Activated naive CD4-positive, alpha-beta T cell treated with anti-CD3 and anti-CD28 coated beads, Interleukin-2, amount 50 U/mL, for 72 hours (primary cell): ENCODE measurements around the gene CRYAB. TPM values are rescaled to one million over a fixed set of nuclear protein-coding genes. Genes with fewer than 3 reads are reported as not detected.
"Not testable (repeated sequence)": the region's sequence is repeated elsewhere in the genome, so short reads cannot be mapped to it uniquely, and the experiment has no call there.

Experiments
- ATAC-seq, 2 donors: fragments of 150-1000 bp; cut with Tn5 transposase; 2 replicates each; pipeline ENCODE4 v1.10.0; 2021; ENCODE audit warnings: mild to moderate bottlenecking in 2 of 2, moderate library complexity in 2 of 2
- DNase-seq, 2 donors: peaks; one replicate each; pipeline ENCODE4 v3.0.0; 2021 to 2022; ENCODE audit warnings: low spot score in 2 of 2
- H3K27ac Mint-ChIP-seq, 2 donors: one replicate each; pipeline ENCODE4 v1.8.0; 2022; ENCODE audit warnings: mild to moderate bottlenecking in 2 of 2, mixed read lengths in 2 of 2
- H3K36me3 Mint-ChIP-seq, 2 donors: one replicate each; pipeline ENCODE4 v1.8.0; 2022; ENCODE audit warnings: mixed read lengths in 2 of 2
- H3K9me3 Mint-ChIP-seq, 2 donors: one replicate each; pipeline ENCODE4 v1.8.0; 2022; ENCODE audit warnings: mixed read lengths in 2 of 2
- total RNA-seq, 2 donors: library from RNA; stranded (reverse); gene quantifications; one replicate each; pipeline ENCODE4 v1.2.3, GENCODE V29; 2022

Gene CRYAB
- total RNA-seq, 2 donors from 2014 or later, result not detected

DNA sequence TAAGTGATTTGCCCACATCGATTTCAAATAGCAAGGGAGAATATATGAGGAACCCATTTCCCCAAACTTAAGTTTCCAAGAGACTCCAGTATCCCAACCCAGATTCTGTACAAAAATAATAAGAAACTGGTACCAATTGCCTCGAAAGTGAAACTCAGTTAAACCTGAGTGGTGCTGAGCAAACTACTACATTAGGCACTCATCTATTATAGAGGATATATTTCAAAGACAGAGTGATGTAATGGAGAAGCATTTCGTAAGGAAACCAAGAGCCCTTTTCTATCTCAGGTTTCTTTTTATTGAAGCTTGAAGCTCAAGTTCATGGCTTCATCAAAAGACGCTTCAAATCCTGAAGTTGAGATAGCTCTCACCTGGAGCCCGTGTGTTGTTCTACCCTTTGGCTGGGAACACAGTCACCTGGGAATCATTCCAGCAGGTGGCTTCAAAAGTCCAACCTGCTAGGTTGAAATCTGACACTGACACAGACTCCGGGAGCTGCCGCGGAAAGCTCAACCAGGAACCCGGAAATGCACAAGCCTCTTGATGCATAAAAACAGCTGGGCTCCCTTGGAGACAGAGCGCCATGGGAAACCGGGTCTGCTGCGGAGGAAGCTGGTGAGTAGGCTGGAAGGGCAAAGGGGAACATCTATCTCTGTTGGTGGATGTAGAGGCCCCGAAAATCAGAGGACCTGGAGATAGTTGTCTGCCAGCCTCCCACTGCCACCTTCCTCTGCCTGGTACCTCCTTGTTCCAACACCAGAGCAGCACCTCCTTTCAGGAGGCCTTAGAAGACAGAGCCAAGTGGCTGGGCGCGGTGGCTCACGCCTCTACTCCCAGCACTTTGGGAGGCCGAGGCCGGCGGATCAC is 7.1 kb upstream of the CRYAB start, which contains the start of gene C11orf52:
C11orf52 (plus strand) TSS at position 524 of the 867 bp plus-strand sequence; CDS start at position 584, 60 bp downstream.
- DNase-seq, result no peak
- ATAC-seq, result no peak
- no peaks in the 10 kb centered on the region for H3K36me3 Mint-ChIP-seq
- H3K27ac Mint-ChIP-seq, result no peak within 1 kb of the TSS
- H3K9me3 Mint-ChIP-seq, result no peaks in the 10 kb centered on the region

GRCh38 chr11:111917788-111918187 is 6.2 kb upstream of the CRYAB start:
- DNase-seq (no peak), ATAC-seq (no peak)
- no peak overlapping the region for H3K27ac Mint-ChIP-seq
- no peaks in the 10 kb centered on the region for H3K9me3 Mint-ChIP-seq
- H3K36me3 Mint-ChIP-seq, result no peaks in the 10 kb centered on the region

- H3K9me3 Mint-ChIP-seq, result no peaks in the 10 kb centered on the region
- ATAC-seq, result no peak
Observed at GRCh38 chr11:111917312-111917711, 5.7 kb upstream of the CRYAB start.

GRCh38 chr11:111916768-111917167 is 5.2 kb upstream of the CRYAB start:
- no peak for ATAC-seq
- H3K27ac Mint-ChIP-seq, result no peak overlapping the region

More at GRCh38 chr11:111917312-111917711, 5.7 kb upstream of the CRYAB start:
- H3K27ac Mint-ChIP-seq, result no peak overlapping the region
- DNase-seq, result no peak
- H3K36me3 Mint-ChIP-seq, result no peaks in the 10 kb centered on the region

GRCh38 chr11:111913997-111914396 is 2.4 kb upstream of the CRYAB start:
- DNase-seq, result no peak
- no peak for ATAC-seq
- H3K9me3 Mint-ChIP-seq, result no peaks in the 10 kb centered on the region
- H3K27ac Mint-ChIP-seq, result no peak overlapping the region
- H3K36me3 Mint-ChIP-seq, result no peaks in the 10 kb centered on the region

More at GRCh38 chr11:111916768-111917167, 5.2 kb upstream of the CRYAB start:
- no peaks in the 10 kb centered on the region for H3K36me3 Mint-ChIP-seq
- no peak for DNase-seq
- H3K9me3 Mint-ChIP-seq, result no peaks in the 10 kb centered on the region

DNA sequence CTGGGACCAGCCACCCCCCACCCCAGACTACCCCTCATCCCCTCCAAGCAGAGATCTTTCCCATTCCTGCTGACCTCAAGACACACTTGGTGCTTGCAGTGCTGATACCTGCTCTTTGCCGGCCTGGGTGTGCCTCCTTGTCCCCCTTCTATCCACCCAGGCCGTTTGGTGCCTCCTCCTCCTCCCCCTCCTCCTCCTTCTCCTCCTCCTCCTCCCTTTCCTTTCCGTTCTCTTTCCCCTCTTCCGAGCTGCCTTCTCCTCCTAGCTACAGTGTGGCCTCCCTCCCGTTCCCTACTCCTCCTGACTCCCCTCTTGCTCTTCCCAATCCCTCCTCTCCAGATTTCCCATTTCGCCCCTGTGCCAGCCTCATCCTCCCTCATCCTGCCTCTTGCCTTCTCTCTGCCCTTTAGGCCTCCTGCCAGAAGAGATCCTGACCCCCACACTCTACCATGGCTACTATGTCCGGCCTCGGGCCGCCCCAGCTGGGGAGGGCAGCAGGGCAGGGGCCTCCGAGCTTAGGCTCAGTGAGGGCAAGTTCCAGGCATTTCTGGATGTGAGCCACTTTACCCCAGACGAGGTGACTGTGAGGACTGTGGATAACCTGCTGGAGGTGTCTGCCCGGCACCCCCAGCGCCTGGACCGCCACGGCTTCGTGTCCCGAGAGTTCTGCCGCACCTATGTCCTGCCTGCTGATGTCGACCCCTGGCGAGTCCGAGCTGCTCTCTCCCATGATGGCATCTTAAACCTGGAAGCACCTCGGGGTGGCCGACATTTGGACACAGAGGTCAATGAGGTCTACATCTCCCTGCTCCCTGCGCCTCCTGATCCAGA is 1.7 kb upstream of the CRYAB start:
- Mint-ChIP-seq H3K36me3 (no peaks in the 10 kb centered on the region), H3K9me3 (no peaks in the 10 kb centered on the region), H3K27ac (no peak overlapping the region)
- ATAC-seq, result no peak
- DNase-seq, result no peak

- no peak for ATAC-seq
- Mint-ChIP-seq H3K9me3 (no peaks in the 10 kb centered on the region), H3K36me3 (no peaks in the 10 kb centered on the region), H3K27ac (no peak within 1 kb of the TSS)
- DNase-seq, result no peak
Observed at GRCh38 chr11:111912535-111912934, 965 bp upstream of the CRYAB start, which contains the start of gene HSPB2. Gene HSPB2, plus strand, starts transcription at chr11:111912734. Its CDS starts 96 bp downstream, at chr11:111912830.

- Mint-ChIP-seq H3K9me3 (no peaks in the 10 kb centered on the region), H3K27ac (peak overlapping the region in 1 of 2 donors; percentile 24), H3K36me3 (no peaks in the 10 kb centered on the region)
- DNase-seq (no peak), ATAC-seq (no peak)
Observed at GRCh38 chr11:111910676-111911562, 651 bp downstream of the CRYAB start.

GRCh38 chr11:111909378-111909777 is 2.2 kb downstream of the CRYAB start:
- ATAC-seq (no peak), DNase-seq (no peak)
- no peak overlapping the region for H3K27ac Mint-ChIP-seq
- H3K9me3 Mint-ChIP-seq, result no peaks in the 10 kb centered on the region
- H3K36me3 Mint-ChIP-seq, result peaks cover 0 to 5% of the 10 kb centered on the region in 2 donors

DNA sequence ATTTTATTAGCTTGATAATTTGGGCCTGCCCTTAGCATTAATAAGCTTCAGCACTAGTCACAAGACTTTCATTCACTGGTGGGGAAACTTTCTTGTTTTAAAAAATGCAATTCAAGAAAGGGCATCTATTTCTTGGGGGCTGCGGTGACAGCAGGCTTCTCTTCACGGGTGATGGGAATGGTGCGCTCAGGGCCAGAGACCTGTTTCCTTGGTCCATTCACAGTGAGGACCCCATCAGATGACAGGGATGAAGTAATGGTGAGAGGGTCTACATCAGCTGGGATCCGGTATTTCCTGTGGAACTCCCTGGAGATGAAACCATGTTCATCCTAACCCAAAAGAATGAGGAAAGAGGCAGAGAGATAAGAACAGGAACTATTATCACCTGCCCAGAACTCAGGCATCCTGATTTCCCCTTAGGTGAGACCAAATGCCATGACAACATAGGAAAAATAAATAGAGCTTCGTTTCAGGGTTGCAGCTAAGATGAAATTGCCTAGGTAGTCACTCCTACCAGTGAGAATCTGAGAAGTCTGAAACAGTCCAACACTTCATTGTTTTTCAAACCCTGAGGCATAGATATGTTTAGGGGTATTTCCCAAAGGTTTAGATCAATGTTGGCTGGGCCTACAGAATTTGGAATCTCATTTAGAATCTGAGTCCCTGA is 2.8 kb downstream of the CRYAB start:
- H3K27ac Mint-ChIP-seq, result no peak overlapping the region
- DNase-seq, result no peak
- H3K9me3 Mint-ChIP-seq, result no peaks in the 10 kb centered on the region
- peaks cover 0 to 5% of the 10 kb centered on the region in 2 donors for H3K36me3 Mint-ChIP-seq
- no peak for ATAC-seq

DNA sequence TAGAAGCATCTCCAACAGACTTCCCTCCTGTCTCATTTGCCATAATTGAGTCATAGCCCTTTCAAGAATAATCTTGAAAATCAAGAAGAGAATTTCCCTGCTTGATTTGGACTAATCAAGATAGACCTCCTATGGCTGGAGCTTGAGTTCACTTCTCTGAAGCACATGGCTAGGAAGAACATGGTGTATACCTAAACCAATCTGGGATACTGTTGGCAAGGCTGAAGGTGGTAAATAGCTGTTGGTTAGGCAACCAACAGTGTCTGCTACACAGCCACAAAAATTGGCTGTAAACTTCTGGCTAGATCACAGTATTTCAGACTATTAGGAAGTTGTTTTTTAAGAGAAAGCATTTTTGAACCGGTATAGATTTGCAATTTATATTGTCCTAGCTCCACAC is 4.9 kb downstream of the CRYAB start:
- Mint-ChIP-seq H3K9me3 (no peaks in the 10 kb centered on the region), H3K36me3 (peaks cover 0 to 5% of the 10 kb centered on the region in 2 donors), H3K27ac (no peak overlapping the region)
- ATAC-seq (no peak), DNase-seq (no peak)

DNA sequence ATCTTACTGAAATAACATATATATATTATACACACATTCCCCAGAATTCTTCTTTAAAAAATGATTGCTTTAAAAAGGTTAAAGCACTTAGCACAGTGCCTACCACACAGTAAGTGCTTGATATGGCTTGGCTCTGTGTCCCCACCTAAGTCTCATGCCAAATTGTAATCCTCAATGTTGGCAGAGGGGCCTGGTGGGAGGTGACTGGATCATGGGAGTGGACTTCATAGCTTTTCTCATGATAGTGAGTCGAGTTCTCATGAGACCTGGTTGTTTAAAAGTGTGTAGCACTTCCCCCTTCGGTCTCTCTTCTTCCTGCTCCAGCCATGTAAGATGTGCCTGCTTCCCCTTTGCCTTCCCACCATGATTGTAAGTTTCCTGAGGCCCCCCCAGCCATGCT is 6.2 kb downstream of the CRYAB start:
- Mint-ChIP-seq H3K27ac (no peak overlapping the region), H3K36me3 (peaks cover 0 to 5% of the 10 kb centered on the region in 2 donors), H3K9me3 (no peaks in the 10 kb centered on the region)
- no peak for ATAC-seq
- no peak for DNase-seq

DNA sequence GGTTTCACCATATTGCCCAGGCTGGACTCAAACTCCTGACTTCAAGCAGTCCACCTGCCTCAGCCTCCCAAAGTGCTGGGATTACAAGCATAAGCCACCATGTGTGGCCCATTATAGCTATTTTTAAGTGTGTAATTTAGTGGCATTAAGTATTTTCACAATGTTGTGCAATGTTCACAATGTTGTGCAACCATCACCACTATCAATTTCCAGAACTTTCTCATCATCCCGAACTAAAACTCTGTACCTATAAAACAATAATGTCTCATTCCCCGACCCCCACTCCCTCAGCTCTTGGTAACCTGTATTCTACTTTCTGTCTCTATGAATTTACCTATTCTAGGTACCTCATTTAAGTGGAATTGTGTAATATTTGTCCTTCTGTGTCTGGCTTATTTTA is 24.7 kb downstream of the CRYAB start:
- ATAC-seq (no peak), DNase-seq (no peak)
- Mint-ChIP-seq H3K9me3 (no peaks in the 10 kb centered on the region), H3K36me3 (no peaks in the 10 kb centered on the region), H3K27ac (no peak overlapping the region)

DNA sequence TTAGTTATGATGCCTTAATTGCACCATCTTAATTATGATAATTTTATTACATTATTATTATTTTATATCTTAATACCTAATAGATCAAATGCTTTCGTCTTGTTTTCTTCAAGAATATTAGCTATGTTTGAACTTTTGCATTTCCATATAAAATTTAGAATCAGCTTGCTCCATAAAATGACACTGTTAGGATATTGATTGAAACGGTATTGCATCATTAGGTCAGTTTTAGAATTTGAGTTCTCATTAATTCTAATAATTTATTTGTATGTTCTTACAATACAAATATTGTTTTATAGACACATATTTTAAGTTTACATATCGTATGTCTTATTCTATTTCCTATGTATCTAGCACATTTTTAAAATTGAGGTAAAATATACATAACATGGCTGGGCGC is 25.5 kb downstream of the CRYAB start:
- no peak overlapping the region for H3K27ac Mint-ChIP-seq
- ATAC-seq (no peak), DNase-seq (no peak)
- no peaks in the 10 kb centered on the region for H3K9me3 Mint-ChIP-seq
- no peaks in the 10 kb centered on the region for H3K36me3 Mint-ChIP-seq

DNA sequence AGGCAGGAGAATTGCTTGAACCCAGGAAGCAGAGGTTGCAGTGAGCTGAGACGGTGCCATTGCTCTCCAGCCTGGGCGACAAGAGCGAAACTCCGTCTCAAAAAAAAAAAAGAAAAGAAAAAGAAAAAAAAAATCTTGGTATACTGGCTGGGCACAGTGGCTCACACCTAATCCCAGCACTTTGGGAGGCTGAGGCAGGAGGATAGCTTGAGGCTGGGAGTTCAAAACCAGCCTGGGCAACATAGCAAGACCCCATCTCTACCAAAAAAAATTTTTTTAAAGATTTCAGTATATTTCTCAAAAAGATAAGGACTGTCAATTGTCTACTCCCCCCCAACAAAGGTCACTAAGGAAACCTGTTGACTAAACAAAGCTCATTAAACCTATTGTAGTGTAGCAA is 26.5 kb downstream of the CRYAB start:
- not testable (repeated sequence) for DNase-seq, ATAC-seq

DNA sequence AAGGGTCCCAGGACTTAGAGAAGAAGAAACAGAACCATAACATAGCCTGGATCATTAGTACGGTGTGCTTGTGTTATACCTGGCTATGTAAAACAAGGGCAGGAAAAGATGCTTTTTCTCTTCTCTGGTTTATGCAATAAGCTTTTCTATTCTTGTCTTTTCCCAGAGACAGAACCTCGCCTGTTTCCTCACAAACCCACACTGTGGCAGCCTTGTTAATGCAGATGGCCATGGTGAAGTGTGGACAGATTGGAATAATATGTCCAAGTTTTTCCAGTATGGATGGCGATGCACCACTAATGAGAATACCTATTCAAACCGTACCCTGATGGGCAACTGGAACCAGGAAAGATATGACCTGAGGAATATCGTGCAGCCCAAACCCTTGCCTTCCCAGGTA is 29.4 kb downstream of the CRYAB start:
- DNase-seq, result no peak
- peaks cover 0 to 4% of the 10 kb centered on the region in 2 donors for H3K9me3 Mint-ChIP-seq
- peaks cover 8 to 15% of the 10 kb centered on the region in 2 donors for H3K36me3 Mint-ChIP-seq
- ATAC-seq, result no peak
- no peak overlapping the region for H3K27ac Mint-ChIP-seq

More for the DNA sequence above, 26.5 kb downstream of the CRYAB start:
- H3K27ac Mint-ChIP-seq, H3K36me3 Mint-ChIP-seq, H3K9me3 Mint-ChIP-seq: not testable (repeated sequence)
